Right lobe of liver (tissue), 4 donors: ENCODE data around the gene SYT11.

ENCODE experiments used
- CTCF ChIP-seq, 4 donors: fragments of 200-600 bp in 3 of 4; fragments of 450-650 bp in 1 of 4; IDR thresholded peaks; one replicate each; pipeline versions ENCODE4 v1.5.1 to v1.8.0; 2016 to 2022; ENCODE audit warnings: antibody characterized with exemption in 4 of 4, mild to moderate bottlenecking in 2 of 4
- POLR2A ChIP-seq: fragments of 450-650 bp; IDR thresholded peaks from one replicate; pipeline ENCODE4 v1.6.1; 2017; ENCODE audit warnings: antibody characterized with exemption, mild to moderate bottlenecking
- donor health status: DM: no; HTN: no; CAD: no.
- donor health status: DM: no; HTN: no; CAD: no.
- donor health status: DM: no; HTN: yes; CAD: no.

- TF ChIP-seq CTCF (IDR thresholded peaks at IDR 0.05) (no peak), POLR2A (no peak)
Observed at GRCh38 chr1:155864393-155864792, 5.0 kb downstream of the SYT11 start.
